Measurements from ENCODE around the gene GRM4. TPM values are rescaled to one million over a fixed set of nuclear protein-coding genes. Genes with fewer than 3 reads are reported as not detected.

The GRM4 gene
- total and polyA plus RNA-seq, 4 donors, result 2.8 to 22.1 (median 15.2) TPM

- no peaks in the 10 kb centered on the region for H3K9me3 ChIP-seq (ENCODE audit: control insufficient read depth, insufficient read depth, low read length)
- 67% methylated on average over 6 of the region's 8 CpGs for WGBS (ENCODE audit: insufficient coverage)
- H3K27me3 ChIP-seq (ENCODE audit: control insufficient read depth, insufficient read depth, low read length), result peaks cover 56% of the 10 kb centered on the region
- peaks cover 30% of the 10 kb centered on the region for H3K4me1 ChIP-seq (ENCODE audit: control insufficient read depth, insufficient read depth, low read length)
- H3K36me3 ChIP-seq (ENCODE audit: control insufficient read depth, insufficient read depth, low read length), result no peaks in the 10 kb centered on the region
- no peak for DNase-seq (ENCODE audit: low read depth in 4 of 6, low spot score in 6 of 6)
- H3K27ac ChIP-seq (ENCODE audit: low read depth, low read length), result no peak overlapping the region
- no peak overlapping the region for H3K4me3 ChIP-seq (ENCODE audit: low read depth, low read length)
Observed at GRCh38 chr6:34150766-34151165, 4.9 kb upstream of the GRM4 start.

GRCh38 chr6:34149831-34150400 is 4.0 kb upstream of the GRM4 start:
- Histone ChIP-seq H3K27ac (ENCODE audit: low read depth, low read length) (no peak overlapping the region), H3K36me3 (ENCODE audit: control insufficient read depth, insufficient read depth, low read length) (no peaks in the 10 kb centered on the region), H3K4me3 (ENCODE audit: low read depth, low read length) (no peak overlapping the region), H3K27me3 (ENCODE audit: control insufficient read depth, insufficient read depth, low read length) (peaks cover 54% of the 10 kb centered on the region), H3K4me1 (ENCODE audit: control insufficient read depth, insufficient read depth, low read length) (peaks cover 30% of the 10 kb centered on the region), H3K9me3 (ENCODE audit: control insufficient read depth, insufficient read depth, low read length) (no peaks in the 10 kb centered on the region)
- WGBS (ENCODE audit: insufficient coverage), result 71% methylated on average over 4 of the region's 4 CpGs
- no peak for DNase-seq (ENCODE audit: low read depth in 4 of 6, low spot score in 6 of 6)

GRCh38 chr6:34149452-34149810 is 3.5 kb upstream of the GRM4 start:
- Histone ChIP-seq H3K4me3 (ENCODE audit: low read depth, low read length) (no peak overlapping the region), H3K27ac (ENCODE audit: low read depth, low read length) (no peak overlapping the region), H3K27me3 (ENCODE audit: control insufficient read depth, insufficient read depth, low read length) (peaks cover 56% of the 10 kb centered on the region), H3K4me1 (ENCODE audit: control insufficient read depth, insufficient read depth, low read length) (peaks cover 29% of the 10 kb centered on the region), H3K9me3 (ENCODE audit: control insufficient read depth, insufficient read depth, low read length) (no peaks in the 10 kb centered on the region), H3K36me3 (ENCODE audit: control insufficient read depth, insufficient read depth, low read length) (no peaks in the 10 kb centered on the region)
- WGBS (ENCODE audit: insufficient coverage), result 37% methylated on average over 5 of the region's 5 CpGs
- DNase-seq (ENCODE audit: low read depth in 4 of 6, low spot score in 6 of 6), result no peak

GRCh38 chr6:34148631-34149451 is 3.0 kb upstream of the GRM4 start:
- Histone ChIP-seq H3K36me3 (ENCODE audit: control insufficient read depth, insufficient read depth, low read length) (no peaks in the 10 kb centered on the region), H3K4me3 (ENCODE audit: low read depth, low read length) (no peak overlapping the region), H3K27me3 (ENCODE audit: control insufficient read depth, insufficient read depth, low read length) (peaks cover 56% of the 10 kb centered on the region), H3K27ac (ENCODE audit: low read depth, low read length) (no peak overlapping the region), H3K9me3 (ENCODE audit: control insufficient read depth, insufficient read depth, low read length) (no peaks in the 10 kb centered on the region), H3K4me1 (ENCODE audit: control insufficient read depth, insufficient read depth, low read length) (peaks cover 29% of the 10 kb centered on the region)
- whole genome bisulfite sequencing (ENCODE audit: insufficient coverage), result 80% methylated on average over 6 of the region's 8 CpGs
- DNase-seq (ENCODE audit: low read depth in 4 of 6, low spot score in 6 of 6), result no peak

- 50% methylated on average over 11 of the region's 13 CpGs for WGBS (ENCODE audit: insufficient coverage)
- Histone ChIP-seq H3K27me3 (ENCODE audit: control insufficient read depth, insufficient read depth, low read length) (peaks cover 61% of the 10 kb centered on the region), H3K9me3 (ENCODE audit: control insufficient read depth, insufficient read depth, low read length) (no peaks in the 10 kb centered on the region), H3K36me3 (ENCODE audit: control insufficient read depth, insufficient read depth, low read length) (no peaks in the 10 kb centered on the region), H3K27ac (ENCODE audit: low read depth, low read length) (no peak overlapping the region), H3K4me3 (ENCODE audit: low read depth, low read length) (no peak overlapping the region), H3K4me1 (ENCODE audit: control insufficient read depth, insufficient read depth, low read length) (peaks cover 36% of the 10 kb centered on the region)
- no peak for DNase-seq (ENCODE audit: low read depth in 4 of 6, low spot score in 6 of 6)
Observed at GRCh38 chr6:34147906-34148630, 2.2 kb upstream of the GRM4 start.

- no peak for DNase-seq (ENCODE audit: low read depth in 4 of 6, low spot score in 6 of 6)
- H3K36me3 ChIP-seq (ENCODE audit: control insufficient read depth, insufficient read depth, low read length), result no peaks in the 10 kb centered on the region
- H3K4me1 ChIP-seq (ENCODE audit: control insufficient read depth, insufficient read depth, low read length), result peaks cover 42% of the 10 kb centered on the region
- 78% methylated on average over 7 of the region's 10 CpGs for WGBS (ENCODE audit: insufficient coverage)
- H3K27ac ChIP-seq (ENCODE audit: low read depth, low read length), result no peak overlapping the region
- H3K4me3 ChIP-seq (ENCODE audit: low read depth, low read length), result no peak overlapping the region
- no peaks in the 10 kb centered on the region for H3K9me3 ChIP-seq (ENCODE audit: control insufficient read depth, insufficient read depth, low read length)
- H3K27me3 ChIP-seq (ENCODE audit: control insufficient read depth, insufficient read depth, low read length), result peaks cover 66% of the 10 kb centered on the region
Observed at GRCh38 chr6:34146801-34147592, 1.1 kb upstream of the GRM4 start.

- H3K27ac ChIP-seq (ENCODE audit: low read depth, low read length), result no peak overlapping the region
- H3K4me3 ChIP-seq (ENCODE audit: low read depth, low read length), result peak overlapping the region; percentile 18
- no peaks in the 10 kb centered on the region for H3K9me3 ChIP-seq (ENCODE audit: control insufficient read depth, insufficient read depth, low read length)
- peaks cover 44% of the 10 kb centered on the region for H3K4me1 ChIP-seq (ENCODE audit: control insufficient read depth, insufficient read depth, low read length)
- DNase-seq (ENCODE audit: low read depth in 4 of 6, low spot score in 6 of 6), result peak in 2 of 6 donors; percentile 83 to 91
- peaks cover 60% of the 10 kb centered on the region for H3K27me3 ChIP-seq (ENCODE audit: control insufficient read depth, insufficient read depth, low read length)
- no peaks in the 10 kb centered on the region for H3K36me3 ChIP-seq (ENCODE audit: control insufficient read depth, insufficient read depth, low read length)
- under 1% methylated on average over 100 of the region's 100 CpGs for WGBS (ENCODE audit: insufficient coverage)
Observed at GRCh38 chr6:34145161-34146020, 496 bp downstream of the GRM4 start.

GRCh38 chr6:34144581-34145160 is 1.2 kb downstream of the GRM4 start:
- Histone ChIP-seq H3K27me3 (ENCODE audit: control insufficient read depth, insufficient read depth, low read length) (peaks cover 58% of the 10 kb centered on the region), H3K36me3 (ENCODE audit: control insufficient read depth, insufficient read depth, low read length) (no peaks in the 10 kb centered on the region), H3K27ac (ENCODE audit: low read depth, low read length) (no peak overlapping the region), H3K4me1 (ENCODE audit: control insufficient read depth, insufficient read depth, low read length) (peaks cover 44% of the 10 kb centered on the region), H3K9me3 (ENCODE audit: control insufficient read depth, insufficient read depth, low read length) (no peaks in the 10 kb centered on the region), H3K4me3 (ENCODE audit: low read depth, low read length) (peak overlapping the region; percentile 38)
- WGBS (ENCODE audit: insufficient coverage), result under 1% methylated on average over 58 of the region's 58 CpGs
- DNase-seq (ENCODE audit: low read depth in 4 of 6, low spot score in 6 of 6), result no peak
